MG63 (cell line): ENCODE data around the gene SALL4. TPM values are rescaled to one million over a fixed set of nuclear protein-coding genes. Genes with fewer than 3 reads are reported as not detected.
"Not testable (repeated sequence)": the region's sequence is repeated elsewhere in the genome, so short reads cannot be mapped to it uniquely, and the experiment has no call there.

Source experiments
- DNase-seq: peaks from one replicate; pipeline ENCODE4 v3.0.0-alpha.2; 2020
- H3K27me3 ChIP-seq: fragments of 250-450 bp; sonication (Bioruptor Pico); 2 replicates; pipeline ENCODE4 v1.5.1; 2020; ENCODE audit warnings: mild to moderate bottlenecking, moderate library complexity
- H3K36me3 ChIP-seq: fragments of 250-450 bp; sonication (Bioruptor Pico); 2 replicates; pipeline ENCODE4 v1.5.1; 2020; ENCODE audit warnings: mild to moderate bottlenecking, moderate library complexity
- H3K4me3 ChIP-seq: fragments of 250-450 bp; sonication (Bioruptor Pico); 2 replicates; pipeline ENCODE4 v1.5.1; 2020; ENCODE audit warnings: mild to moderate bottlenecking, moderate library complexity
- H3K9me3 ChIP-seq: fragments of 250-450 bp; sonication (Bioruptor Pico); 2 replicates; pipeline ENCODE4 v1.5.1; 2020; ENCODE audit warnings: mild to moderate bottlenecking, moderate library complexity
- total RNA-seq: library from RNA; depleted of rRNA; stranded (reverse); fragments of >200 nt; shearing (Covaris generic); gene quantifications from 2 replicates; pipeline ENCODE4 v1.2.3, GENCODE V29; 2014; ENCODE audit warnings: low replicate concordance

SALL4 gene
- total RNA-seq, 1 experiment from 2014 or later: not detected

DNA sequence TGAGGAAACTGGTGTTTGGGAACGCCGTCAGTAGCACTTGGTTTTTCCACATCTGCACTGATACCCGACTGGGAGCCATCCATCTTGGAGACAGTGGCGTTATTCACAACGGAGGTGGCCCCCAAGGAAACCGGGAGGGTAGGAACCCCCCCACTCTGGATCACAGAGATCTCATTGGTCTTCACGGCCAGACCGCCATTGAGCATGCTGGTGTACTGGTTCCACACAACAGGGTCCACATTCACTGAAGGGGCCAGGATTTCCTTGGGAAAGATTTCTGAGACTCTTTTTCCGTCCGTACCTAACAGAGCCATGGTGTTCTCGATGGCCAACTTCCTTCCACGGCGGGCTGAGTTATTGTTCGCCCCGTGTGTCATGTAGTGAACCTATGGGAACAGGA, 18.0 kb downstream of the SALL4 start:
- peaks cover 5% of the 10 kb centered on the region for H3K9me3 ChIP-seq
- H3K4me3 ChIP-seq: no peak overlapping the region
- H3K27me3 ChIP-seq: no peaks in the 10 kb centered on the region
- no peak for DNase-seq
- H3K36me3 ChIP-seq: no peaks in the 10 kb centered on the region

DNA sequence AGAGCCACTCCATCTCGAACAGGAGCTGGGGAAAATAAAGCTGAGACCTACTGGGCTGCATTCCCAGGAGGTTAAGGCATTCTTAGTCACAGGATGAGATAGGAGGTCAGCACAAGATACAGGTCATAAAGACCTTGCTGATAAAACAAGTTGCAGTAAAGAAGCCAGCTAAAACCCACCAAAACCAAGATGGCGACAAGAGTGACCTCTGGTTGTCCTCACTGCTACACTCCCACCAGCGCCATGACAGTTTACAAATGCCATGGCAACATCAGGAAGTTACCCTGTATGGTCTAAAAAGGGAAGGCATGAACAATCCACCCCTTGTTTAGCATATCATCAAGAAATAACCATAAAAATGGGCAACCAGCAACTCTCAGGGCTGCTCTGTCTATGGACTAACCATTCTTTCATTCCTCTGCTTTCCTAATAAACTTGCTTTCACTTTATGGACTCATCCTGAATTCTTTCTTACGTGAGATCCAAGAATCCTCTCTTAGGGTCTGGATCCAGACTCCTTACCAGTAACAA, 24.0 kb downstream of the SALL4 start:
- DNase-seq, H3K9me3 ChIP-seq: not testable (repeated sequence)

DNA sequence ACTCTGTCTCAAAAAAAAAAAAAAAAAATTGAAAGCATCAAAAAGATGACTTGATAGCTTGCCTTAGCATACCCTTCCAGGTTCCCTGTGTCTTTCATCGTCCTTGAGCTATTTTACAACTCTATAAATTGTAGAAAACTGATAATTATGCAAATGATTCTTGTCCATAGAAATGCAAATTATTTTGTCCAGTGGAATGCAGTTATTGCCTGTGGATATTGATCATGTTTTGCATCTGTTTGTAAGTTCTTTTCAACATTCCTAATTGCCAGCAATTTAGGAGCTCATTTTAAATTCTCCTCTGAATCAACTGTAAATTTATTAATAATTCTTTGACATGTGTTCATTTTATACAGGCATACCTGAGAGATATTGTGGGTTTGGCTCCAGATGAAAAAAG, 27.1 kb downstream of the SALL4 start:
- Histone ChIP-seq H3K27me3 (no peaks in the 10 kb centered on the region), H3K36me3 (no peaks in the 10 kb centered on the region), H3K9me3 (peaks cover 10% of the 10 kb centered on the region), H3K4me3 (no peak overlapping the region)
- no peak for DNase-seq

More for the DNA sequence above, 24.0 kb downstream of the SALL4 start:
- not testable (repeated sequence) for H3K4me3 ChIP-seq, H3K36me3 ChIP-seq, H3K27me3 ChIP-seq

DNA sequence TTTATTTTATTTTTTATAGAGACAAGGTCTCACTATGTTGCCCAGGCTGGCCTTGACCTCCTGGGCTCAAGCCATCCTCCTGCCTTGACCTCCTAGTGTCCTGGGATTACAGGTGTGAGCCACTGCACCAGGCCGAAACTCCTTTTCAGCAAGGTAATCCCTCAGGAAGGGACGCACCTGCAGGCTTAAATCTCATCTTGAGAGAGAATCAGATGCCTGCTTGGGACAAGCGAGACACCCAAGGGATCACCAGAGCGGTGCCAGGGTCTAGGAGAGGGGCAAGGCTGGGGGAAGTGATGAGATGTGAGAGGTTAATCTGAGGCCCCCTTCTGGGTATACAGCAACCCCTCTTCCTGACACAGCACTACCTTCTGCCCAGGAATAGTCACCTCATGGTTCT, 30.1 kb downstream of the SALL4 start:
- Histone ChIP-seq H3K4me3 (no peak overlapping the region), H3K9me3 (no peaks in the 10 kb centered on the region), H3K27me3 (no peaks in the 10 kb centered on the region), H3K36me3 (no peaks in the 10 kb centered on the region)
- DNase-seq: no peak

DNA sequence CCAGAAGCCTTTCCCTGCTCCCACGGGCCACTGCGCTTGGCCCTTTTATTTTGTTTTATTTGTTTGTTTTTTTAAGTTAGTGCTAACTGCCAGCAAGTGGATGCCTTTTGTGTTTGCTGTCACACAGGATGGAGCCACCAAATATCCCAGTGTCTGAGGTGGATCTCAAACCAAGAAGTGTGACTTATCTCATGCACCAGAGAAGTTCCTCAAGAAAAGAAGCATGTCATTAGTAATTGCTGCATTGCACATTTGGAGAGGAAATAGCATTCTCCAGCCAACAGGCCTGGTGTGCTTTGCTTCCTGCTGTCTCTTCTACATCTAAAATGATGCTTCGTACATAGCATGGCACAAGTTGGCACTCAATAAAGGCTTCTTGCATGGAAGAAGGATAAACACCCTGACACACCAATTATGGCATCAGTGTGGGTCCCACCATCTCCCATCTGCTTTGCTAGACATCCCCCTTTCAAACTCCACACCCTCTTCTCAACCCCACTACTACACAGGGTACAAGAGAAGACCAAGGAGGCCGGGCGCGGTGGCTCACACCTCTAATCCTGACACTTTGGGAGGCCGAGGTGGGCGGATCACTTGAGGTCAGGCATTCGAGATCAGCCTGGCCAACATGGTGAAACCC, 32.2 kb downstream of the SALL4 start:
- Histone ChIP-seq H3K9me3 (no peaks in the 10 kb centered on the region), H3K27me3 (no peaks in the 10 kb centered on the region), H3K4me3 (no peak overlapping the region), H3K36me3 (no peaks in the 10 kb centered on the region)
- peak; percentile 71 for DNase-seq

DNA sequence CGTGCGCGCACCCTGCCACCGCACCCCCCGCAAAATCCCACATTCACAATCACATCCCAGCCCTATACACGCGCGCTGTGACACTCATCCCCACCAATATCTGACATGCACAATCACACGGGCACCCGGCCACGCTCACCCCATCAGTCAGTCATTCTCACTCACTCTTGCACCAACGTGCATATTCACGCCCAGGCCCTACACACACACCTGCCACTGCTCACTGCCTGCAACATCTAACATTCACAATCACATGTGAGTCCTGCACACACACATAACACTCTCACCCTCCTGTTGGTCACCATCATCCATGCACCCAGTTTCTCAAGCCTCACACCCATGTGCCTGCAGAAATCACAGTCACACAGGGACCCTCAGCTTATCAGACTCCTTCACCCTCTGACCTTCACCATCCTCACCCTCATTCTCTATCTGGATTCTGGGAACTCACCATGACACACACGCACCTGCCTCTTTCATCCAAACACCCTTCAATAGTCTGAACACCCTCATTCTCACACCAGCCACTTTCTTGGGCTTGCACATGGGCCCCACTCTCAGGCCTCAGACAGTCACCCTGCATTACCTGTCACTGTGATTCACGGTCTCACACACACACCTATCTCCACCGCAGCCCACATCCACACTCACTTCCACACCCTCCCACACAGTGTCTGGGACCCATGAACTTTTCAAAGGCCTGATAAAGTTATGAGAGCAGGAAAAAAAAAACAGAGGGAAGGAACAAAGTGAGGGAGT, 33.4 kb downstream of the SALL4 start:
- Histone ChIP-seq H3K36me3 (no peaks in the 10 kb centered on the region), H3K27me3 (no peaks in the 10 kb centered on the region), H3K9me3 (no peaks in the 10 kb centered on the region), H3K4me3 (no peak overlapping the region)
- no peak for DNase-seq

DNA sequence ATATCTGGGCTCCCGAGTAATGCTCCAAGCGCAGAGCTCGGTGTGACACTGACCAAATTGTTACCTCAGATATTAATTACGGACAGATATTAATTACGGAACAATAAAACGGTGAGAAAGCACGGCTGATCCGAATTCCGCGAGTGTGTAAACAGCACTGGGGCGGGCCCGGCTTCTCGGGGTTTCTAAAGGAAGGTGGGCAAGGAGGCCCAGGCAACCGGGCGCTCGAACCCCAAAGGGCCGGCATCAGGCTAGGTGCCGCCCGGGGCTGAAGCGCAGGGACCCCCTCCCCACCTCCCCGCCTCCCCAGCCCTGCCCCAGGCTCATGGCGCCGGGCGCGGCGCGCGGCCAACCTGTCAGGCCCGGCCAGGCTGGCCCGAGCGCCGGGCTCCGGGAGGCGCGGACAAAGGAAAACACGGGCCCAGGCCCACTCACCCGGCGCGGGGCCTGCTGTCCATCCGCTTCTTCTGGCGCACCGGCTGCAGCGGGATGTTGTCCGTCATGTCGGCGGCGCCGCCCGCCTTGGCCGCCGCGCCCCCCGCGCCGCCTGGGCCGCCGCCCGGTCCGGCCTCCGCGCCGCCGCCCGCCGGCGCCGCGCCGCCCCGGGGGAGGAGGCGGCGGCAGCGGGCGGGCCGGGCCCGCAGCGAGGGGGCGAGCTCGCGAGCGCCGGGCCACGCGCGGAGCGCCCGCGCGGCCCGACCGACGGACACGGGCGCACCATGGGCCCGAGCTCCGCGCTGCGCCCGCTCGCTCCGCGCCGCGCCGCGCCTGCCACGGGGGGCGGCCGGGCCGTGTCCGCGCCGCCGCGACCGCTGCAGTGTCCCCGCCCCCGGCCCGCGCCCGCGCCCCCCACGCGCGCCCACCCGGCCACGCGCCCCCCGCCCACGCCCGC, 34.2 kb downstream of the SALL4 start, which contains the start of gene ATP9A:
ATP9A (minus strand) TSS at position 524 of the 892 bp plus-strand sequence; CDS start at position 503, 21 bp downstream.
- H3K4me3 ChIP-seq: peak within 1 kb of the TSS; percentile 79
- H3K27me3 ChIP-seq: no peaks in the 10 kb centered on the region
- no peaks in the 10 kb centered on the region for H3K9me3 ChIP-seq
- DNase-seq: peak; percentile 65
- no peaks in the 10 kb centered on the region for H3K36me3 ChIP-seq

DNA sequence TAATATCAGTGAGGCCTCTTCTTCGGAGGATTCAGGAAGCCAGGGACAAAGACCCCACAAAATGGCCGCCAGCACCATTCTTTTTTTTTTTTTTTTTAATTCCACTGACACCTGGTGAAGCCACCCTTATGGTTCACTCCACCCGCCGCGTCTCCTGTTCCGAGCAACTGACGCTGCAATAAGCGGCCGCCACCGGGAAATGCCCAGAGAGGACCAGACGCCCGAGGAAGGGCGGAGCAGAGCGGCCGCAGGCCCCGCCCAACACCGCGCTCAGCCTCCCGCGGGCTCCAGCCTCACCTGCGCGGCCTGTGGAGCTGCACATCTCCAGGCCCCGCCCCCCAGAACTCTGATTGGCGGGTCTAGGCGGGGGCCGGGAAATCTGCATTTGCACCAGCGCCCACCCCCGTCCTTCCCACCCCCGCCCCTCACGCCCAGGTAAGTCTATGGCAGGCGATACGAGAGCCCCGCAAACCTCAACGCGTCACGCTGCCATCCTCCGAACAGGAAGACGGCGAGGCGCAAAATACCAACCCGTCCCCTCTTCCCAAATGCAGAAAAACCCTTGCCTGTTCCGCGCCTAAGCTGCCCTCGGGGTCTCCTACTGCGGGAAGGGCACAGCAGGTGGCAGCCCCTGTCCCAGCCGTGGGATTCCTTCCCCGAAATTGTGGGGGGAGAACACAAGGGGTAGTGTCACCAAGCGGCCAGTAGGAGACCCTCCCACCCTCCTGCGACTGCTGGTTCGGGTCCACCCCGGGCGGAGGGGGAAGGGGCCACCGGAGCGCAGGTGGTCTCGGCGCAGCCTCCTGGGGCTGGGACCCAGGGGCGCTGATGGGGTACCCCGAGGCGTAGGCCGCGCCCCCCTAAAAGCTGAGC, 35.1 kb downstream of the SALL4 start:
- no peaks in the 10 kb centered on the region for H3K27me3 ChIP-seq
- DNase-seq: peak; percentile 51
- H3K36me3 ChIP-seq: no peaks in the 10 kb centered on the region
- no peaks in the 10 kb centered on the region for H3K9me3 ChIP-seq
- peak overlapping the region; percentile 79 for H3K4me3 ChIP-seq

DNA sequence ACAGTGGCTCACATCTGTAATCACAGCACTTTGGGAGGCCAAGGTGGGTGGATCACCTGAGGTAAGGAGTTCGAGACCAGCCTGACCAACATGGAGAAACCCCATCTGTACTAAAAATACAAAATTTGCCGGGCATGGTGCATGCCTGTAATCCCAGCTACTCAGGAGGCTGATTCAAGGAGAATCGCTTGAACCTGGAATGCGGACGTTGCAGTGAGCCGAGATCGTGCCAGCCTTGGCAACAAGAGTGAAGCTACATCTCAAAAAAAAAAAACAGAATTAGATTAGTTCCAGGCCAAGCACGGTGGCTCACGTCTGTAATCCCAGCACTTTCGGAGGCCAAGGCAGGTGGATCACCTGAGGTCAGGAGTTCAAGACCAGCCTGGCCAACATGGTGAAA, 36.9 kb downstream of the SALL4 start:
- not testable (repeated sequence) for H3K36me3 ChIP-seq

DNA sequence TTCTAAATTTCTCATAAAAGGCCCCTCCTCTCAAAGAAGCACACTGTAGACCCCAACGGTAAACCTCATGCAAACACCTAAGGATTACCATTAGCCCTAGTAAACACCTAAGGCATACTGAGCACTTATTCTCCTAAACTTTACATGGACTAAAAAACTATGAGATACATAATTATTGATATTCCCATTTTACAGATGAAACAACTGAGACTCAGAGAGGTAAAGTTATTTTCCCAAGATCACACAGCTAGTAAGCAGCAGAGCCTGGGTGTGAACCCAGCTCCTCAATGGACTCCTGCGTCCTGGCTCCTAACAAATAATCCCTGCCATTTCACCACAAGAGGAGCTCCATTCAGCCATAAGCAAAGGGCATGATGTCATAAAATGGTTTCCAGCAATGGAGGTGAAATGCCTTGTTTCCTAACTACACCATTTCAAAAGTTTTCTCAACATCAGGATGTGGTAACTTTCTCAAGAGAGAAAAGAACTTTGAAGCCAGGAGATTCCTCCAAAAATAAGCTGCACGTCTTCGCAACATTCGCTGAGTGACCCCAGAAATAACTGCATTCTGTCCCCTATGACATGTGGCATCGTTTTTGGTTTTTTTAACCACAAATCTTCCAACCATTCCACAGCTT, 38.2 kb downstream of the SALL4 start:
- no peaks in the 10 kb centered on the region for H3K27me3 ChIP-seq
- H3K4me3 ChIP-seq: no peak overlapping the region
- H3K9me3 ChIP-seq: no peaks in the 10 kb centered on the region
- DNase-seq: no peak
- peaks cover 3% of the 10 kb centered on the region; the same call in 1 of the 2 replicates for H3K36me3 ChIP-seq

More for the DNA sequence above, 36.9 kb downstream of the SALL4 start:
- H3K9me3 ChIP-seq, DNase-seq, H3K27me3 ChIP-seq, H3K4me3 ChIP-seq: not testable (repeated sequence)

DNA sequence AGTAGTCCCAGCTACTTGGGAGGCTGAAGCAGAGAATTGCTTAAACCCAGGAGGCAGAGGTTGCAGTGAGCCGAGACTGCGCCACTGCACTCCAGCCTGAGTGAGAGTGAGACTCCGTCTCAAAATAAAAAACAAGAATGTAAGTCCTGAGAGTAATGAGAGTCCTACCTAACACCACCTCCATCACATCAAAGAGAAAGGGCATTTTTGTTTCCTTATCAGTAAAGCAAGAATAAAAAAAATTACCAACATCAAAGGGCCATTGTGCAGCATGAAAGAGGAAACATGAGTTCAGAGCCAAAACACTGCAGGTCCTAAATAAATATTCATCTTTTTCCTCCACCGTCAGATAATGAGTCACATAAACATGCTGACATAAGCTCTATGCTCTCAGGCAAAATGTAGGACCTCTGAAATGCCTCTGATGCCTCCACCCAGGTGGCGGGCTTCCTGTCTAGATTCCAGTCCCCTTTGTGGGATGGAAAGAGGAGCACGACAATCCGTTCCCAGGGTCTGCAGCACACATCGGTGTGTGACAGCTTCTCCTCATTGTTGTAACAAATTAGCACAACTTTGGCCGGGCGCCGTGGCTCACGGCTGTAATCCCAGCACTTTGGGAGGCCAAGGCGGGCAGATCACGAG, 41.3 kb downstream of the SALL4 start:
- Histone ChIP-seq H3K4me3 (no peak overlapping the region), H3K9me3 (no peaks in the 10 kb centered on the region), H3K27me3 (no peaks in the 10 kb centered on the region), H3K36me3 (peaks cover 3% of the 10 kb centered on the region; the same call in 1 of the 2 replicates)
- peak; percentile 62 for DNase-seq

DNA sequence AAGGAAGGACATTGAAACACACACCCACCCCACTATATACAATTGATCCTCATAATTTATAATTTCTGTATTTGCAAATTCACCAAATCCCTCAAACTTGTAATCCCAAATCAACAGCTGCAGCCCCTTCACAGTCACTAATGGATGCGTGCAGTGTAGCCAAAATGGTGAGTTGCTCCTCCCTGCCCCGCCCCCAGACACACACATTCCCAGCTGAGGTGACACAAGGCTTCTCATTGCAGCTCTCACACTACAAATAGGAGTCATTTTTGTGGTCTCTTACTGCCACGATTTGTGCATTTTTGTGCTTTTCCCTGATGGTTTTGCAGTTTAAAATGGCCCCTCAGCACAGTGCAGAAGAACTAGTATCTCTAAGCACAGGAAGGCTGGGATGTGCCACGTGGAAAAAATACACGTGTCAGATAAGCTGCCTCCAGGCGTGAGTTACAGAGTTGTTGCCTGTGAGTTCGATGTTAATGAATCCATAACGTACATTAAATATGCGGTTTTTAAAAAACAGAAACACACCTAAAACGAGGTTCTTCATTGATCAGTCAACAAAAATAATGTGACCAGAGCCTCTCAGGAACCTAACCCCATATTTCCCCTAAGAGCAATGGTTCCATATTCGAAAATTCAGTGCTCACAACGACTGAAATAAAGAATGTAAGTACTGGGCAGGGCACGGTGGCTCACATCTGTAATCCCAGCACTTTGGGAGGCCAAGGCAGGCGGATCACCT, 42.4 kb downstream of the SALL4 start:
- H3K27me3 ChIP-seq: no peaks in the 10 kb centered on the region
- H3K36me3 ChIP-seq: peaks cover 3% of the 10 kb centered on the region; the same call in 1 of the 2 replicates
- no peak overlapping the region for H3K4me3 ChIP-seq
- DNase-seq: no peak
- no peaks in the 10 kb centered on the region for H3K9me3 ChIP-seq

DNA sequence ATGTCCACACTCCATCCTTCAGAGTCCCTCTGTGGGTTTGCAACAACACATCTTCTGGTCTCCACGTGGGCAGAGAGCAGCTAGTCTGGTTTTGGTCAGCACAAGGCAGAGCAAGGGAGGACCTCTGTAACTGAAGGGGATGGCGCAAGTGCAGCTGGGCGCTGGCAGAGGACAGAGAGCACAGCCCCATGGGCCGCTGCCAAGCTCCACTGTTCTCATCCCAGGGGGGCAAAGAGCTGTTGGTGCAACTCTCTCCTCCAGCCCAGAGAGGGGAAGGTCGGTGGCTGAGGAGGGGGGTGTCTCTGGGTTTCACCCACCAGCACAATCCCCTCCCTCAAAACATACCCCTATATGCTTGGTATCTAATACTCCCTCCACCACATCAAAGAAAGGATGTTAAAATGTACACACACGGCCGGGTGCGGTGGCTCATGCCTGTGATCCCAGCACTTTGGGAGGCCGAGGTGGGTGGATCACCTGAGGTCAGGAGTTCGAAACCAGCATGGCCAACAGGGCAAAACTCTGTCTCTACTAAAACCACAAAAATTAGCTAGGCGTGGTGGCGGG, 43.3 kb downstream of the SALL4 start:
- Histone ChIP-seq H3K27me3 (no peaks in the 10 kb centered on the region), H3K9me3 (no peaks in the 10 kb centered on the region), H3K4me3 (no peak overlapping the region), H3K36me3 (peaks cover 3% of the 10 kb centered on the region; the same call in 1 of the 2 replicates)
- no peak for DNase-seq

DNA sequence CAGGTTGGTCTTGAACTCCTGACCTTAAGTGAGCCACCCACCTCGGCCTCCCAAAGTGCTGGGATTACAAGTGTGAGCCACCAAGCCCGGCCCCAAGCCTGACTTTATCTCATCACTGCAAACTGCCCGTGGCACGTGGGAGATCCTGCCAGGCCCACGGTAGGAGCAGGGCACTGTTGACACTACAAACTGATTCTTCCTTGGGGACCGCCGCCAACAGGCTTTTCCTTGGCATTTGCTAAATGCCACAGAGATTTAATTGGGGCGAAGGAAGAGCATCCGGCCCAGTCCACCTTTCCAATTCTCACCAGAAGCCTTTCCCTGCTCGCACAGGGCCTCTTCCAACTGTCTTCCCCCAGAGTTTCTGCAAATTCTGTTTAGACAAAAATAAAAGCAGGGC, 45.1 kb downstream of the SALL4 start:
- Histone ChIP-seq H3K27me3 (no peaks in the 10 kb centered on the region), H3K36me3 (peaks cover 3% of the 10 kb centered on the region; the same call in 1 of the 2 replicates), H3K4me3 (no peak overlapping the region), H3K9me3 (no peaks in the 10 kb centered on the region)
- DNase-seq: no peak
